ENCODE results near the gene PRKAG2.

The PRKAG2 gene

DNA sequence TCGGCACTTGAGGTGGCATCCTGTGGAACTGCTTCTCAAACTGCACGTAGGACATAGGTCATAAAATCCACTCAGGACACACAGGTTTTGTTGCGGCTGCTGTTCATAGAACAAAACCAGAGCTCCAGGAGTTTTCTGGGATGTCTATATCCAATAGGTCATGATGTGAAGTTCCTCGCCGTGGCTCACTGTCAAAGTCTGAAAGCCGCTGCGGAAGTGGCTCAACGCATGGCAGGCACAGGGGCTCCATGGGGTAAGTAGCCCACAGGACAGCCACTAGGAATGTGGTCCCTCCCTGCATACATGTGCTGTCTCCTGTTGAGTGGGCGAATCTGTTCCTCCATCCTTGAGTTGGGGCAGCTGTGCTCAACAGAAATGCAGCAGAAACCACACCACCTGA, 72.2 kb downstream of the PRKAG2 start:
- TF ChIP-seq CTCF (IDR thresholded peaks at IDR 0.05; ENCODE audit: low read depth, low read length) = no peak
- H3K4me3 ChIP-seq (replicated peaks in 1 of 2; ENCODE audit: low read depth in 2 of 2, low read length in 2 of 2) = no peak overlapping the region
- no peak for DNase-seq (ENCODE audit: low read depth in 2 of 2)

- no peak for TF ChIP-seq CTCF (IDR thresholded peaks at IDR 0.05; ENCODE audit: low read depth, low read length)
- DNase-seq (ENCODE audit: low read depth in 2 of 2) = no peak
- H3K4me3 ChIP-seq (replicated peaks in 1 of 2; ENCODE audit: low read depth in 2 of 2, low read length in 2 of 2) = no peak overlapping the region
Measured at GRCh38 chr7:151803841-151804240, 73.1 kb downstream of the PRKAG2 start.

DNA sequence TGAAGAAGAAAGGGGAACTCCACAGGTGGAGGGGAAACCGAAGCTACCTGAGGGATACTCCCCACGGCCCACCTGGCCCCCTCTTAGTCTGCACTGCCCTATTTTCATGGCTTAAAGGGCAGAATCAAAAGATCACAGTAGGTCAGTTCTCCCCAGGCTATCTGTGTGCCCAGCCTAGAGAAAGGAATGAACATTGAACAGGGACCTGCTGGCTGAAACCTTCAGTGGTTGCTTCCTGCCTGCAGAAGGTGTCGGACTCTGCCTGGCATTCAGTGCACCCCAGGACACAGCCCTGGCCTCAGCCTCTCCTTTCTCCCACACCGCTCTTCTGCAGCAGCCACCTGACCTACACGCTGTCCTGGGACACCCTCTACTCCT, 74.5 kb downstream of the PRKAG2 start:
- no peak for TF ChIP-seq CTCF (IDR thresholded peaks at IDR 0.05; ENCODE audit: low read depth, low read length)
- DNase-seq (ENCODE audit: low read depth in 2 of 2) = no peak

DNA sequence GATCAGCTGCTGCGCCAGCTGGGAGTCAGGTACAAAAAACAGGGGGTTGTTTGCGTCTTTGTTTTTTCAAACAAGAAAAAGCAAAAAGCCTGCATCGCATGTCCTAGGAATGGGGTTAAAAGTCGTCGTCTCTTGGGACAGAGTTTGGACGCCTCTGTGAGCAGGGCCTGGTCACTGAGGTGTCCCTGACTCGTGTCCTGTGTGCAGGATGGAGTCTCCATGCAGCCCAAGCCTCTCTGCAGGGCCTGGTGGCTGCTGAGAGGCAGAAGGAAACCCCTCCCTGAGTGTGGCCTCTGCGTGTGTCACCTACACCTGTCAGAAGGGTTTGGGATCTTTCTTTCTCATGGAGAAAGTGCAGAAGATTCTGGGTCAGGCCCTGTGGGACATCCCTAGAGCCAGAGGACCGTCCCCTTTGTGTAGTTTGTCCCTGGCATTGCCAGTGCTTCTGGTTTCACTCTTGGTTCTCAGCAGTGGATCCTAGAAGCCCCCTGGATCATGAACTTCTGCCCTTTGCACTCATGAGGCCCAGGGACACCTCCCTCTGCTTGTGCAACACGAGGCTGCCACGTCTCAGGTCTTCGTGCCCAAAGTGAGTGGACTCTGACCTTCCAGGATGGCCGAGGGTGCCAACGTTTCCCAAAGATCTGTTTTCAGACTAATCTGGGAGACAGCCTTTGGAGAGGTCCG, 75.0 kb downstream of the PRKAG2 start:
- no peak overlapping the region for H3K4me3 ChIP-seq (replicated peaks in 1 of 2; ENCODE audit: low read depth in 2 of 2, low read length in 2 of 2)
- no peak for TF ChIP-seq CTCF (IDR thresholded peaks at IDR 0.05; ENCODE audit: low read depth, low read length)
- DNase-seq (ENCODE audit: low read depth in 2 of 2) = no peak

More for the DNA sequence above, 74.5 kb downstream of the PRKAG2 start:
- no peak overlapping the region for H3K4me3 ChIP-seq (replicated peaks in 1 of 2; ENCODE audit: low read depth in 2 of 2, low read length in 2 of 2)

DNA sequence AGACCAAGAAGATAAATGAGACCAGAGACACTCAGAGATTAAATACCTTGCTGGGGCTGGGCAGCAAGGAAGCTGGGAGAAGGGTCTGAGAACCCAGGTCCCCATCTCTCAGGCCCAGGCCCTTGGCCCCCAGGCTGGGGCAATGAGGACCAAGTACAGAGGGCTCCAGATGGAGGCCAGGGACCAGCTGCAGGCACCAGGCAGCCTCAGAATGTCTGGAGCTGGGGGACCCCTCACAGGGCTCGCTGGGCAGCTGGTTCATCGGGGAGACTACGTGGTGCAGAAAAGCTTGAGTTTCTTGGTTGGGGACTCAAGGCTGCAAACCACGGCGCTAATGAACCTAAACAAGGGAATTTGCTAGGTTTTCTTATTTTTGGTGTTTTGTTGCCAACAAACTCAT, 75.6 kb downstream of the PRKAG2 start:
- TF ChIP-seq CTCF (IDR thresholded peaks at IDR 0.05; ENCODE audit: low read depth, low read length) = no peak
- DNase-seq (ENCODE audit: low read depth in 2 of 2) = no peak
- no peak overlapping the region for H3K4me3 ChIP-seq (replicated peaks in 1 of 2; ENCODE audit: low read depth in 2 of 2, low read length in 2 of 2)

DNA sequence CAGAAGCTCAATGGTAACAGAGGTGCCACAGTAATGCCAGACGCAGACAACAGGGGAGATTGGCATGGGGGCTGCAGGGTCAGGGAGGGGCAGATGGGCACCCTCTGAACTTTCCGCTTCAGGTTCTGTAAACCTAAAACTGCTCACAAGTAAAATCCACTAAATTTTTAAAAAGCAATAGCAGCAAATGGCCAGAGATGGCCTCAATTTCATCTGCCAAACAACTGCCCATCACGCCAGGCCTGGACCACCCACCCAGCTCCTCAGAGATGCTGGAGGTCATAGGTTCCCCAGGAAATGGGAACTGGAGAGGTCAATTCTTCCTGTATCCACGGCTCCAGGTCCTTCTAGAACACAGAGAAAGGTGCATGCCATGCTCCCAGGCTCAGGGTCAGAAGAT, 76.1 kb downstream of the PRKAG2 start:
- no peak overlapping the region for H3K4me3 ChIP-seq (replicated peaks in 1 of 2; ENCODE audit: low read depth in 2 of 2, low read length in 2 of 2)
- TF ChIP-seq CTCF (IDR thresholded peaks at IDR 0.05; ENCODE audit: low read depth, low read length) = no peak
- no peak for DNase-seq (ENCODE audit: low read depth in 2 of 2)

DNA sequence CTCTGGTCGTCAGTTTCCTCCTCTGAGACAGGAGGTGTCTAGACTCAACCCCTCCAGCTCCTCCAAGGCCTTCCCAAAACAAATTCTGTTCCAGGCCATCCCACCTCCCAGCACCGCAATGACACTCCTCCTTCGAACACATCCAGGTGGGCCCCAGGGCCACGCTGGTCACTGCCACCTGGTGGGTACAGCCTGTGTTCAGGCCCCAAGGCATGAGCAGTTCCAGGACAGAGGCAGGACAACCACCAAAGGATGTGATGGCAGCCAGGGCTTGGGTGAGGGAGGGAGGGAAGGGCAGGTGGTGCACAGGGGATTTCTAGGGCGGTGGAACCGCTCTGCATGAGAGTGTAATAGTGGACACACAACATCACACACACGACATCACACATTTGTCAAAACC, 76.5 kb downstream of the PRKAG2 start:
- no peak for DNase-seq (ENCODE audit: low read depth in 2 of 2)
- no peak for TF ChIP-seq CTCF (IDR thresholded peaks at IDR 0.05; ENCODE audit: low read depth, low read length)

More for the DNA sequence above, 76.5 kb downstream of the PRKAG2 start:
- H3K4me3 ChIP-seq (replicated peaks in 1 of 2; ENCODE audit: low read depth in 2 of 2, low read length in 2 of 2) = no peak overlapping the region
